BJ (cell line): ENCODE measurements around the gene SMC1B. TPM values are rescaled to one million over a fixed set of nuclear protein-coding genes. Genes with fewer than 3 reads are reported as not detected.

Experiments used
- CTCF ChIA-PET: fragments of 350-600 bp; formaldehyde crosslinking; extraction: SDS; loops from one replicate; lab custom pipeline; 2021; ENCODE audit warnings: antibody characterized with exemption, inconsistent platforms; lab: Yijun Ruan, JAX
- POLR2A ChIA-PET: fragments of 300-600 bp; sonication (Branson Sonifier 250); formaldehyde crosslinking; extraction: SDS; loops from one replicate; lab custom pipeline; 2021; ENCODE audit warnings: antibody characterized with exemption; lab: Charles Lee
- DNase-seq: peaks from one replicate; pipeline ENCODE4 v3.0.0-alpha.2; 2011; ENCODE audit warnings: low read depth
- H3K27me3 ChIP-seq: 2 replicates; pipeline ENCODE4 v1.6.0; 2011; ENCODE audit warnings: low read length; ENCODE audit not compliant: control insufficient read depth, insufficient read depth
- H3K36me3 ChIP-seq: 2 replicates; pipeline ENCODE4 v1.5.1; 2011; ENCODE audit warnings: low read length; ENCODE audit not compliant: control insufficient read depth, insufficient read depth
- H3K4me3 ChIP-seq: 2 replicates; pipeline ENCODE4 v1.5.1; 2011; ENCODE audit warnings: low read depth, mild to moderate bottlenecking, control low read depth, low read length
- polyA plus RNA-seq: library from polyadenylated mRNA; depleted of rRNA; stranded (reverse); fragments of >200 nt; gene quantifications from 2 replicates; pipeline ENCODE4 v1.2.3, GENCODE V29; 2011
- TF ChIP-seq, protein P1 (sequence below): IDR thresholded peaks from 2 replicates; pipeline ENCODE4 v1.5.1; 2011; ENCODE audit warnings: low read depth, mild to moderate bottlenecking, control low read depth, inconsistent platforms, low read length, moderate library complexity; ENCODE audit not compliant: insufficient read depth

Gene SMC1B
- polyA plus RNA-seq, 1 experiment, result not detected

DNA sequence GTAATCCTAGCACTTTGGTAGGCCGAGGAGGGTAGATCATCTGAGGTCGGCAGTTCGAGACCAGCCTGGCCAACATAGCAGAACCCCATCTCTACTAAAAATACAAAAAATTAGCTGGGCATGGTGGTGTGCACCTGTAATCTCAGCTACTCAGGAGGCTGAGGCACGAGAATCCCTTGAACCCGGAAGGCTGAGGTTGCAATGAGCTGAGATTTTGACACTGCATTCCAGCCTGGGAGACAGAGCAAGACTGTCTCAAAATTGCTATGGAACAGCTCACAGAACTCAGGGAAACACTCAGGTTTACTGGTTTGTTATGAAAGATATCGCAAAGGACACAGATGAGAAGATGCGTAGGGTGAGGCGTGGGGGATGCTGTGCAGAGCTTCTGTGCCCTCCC, 101.0 kb downstream of the SMC1B start:
- TF ChIP-seq, protein P1, sequence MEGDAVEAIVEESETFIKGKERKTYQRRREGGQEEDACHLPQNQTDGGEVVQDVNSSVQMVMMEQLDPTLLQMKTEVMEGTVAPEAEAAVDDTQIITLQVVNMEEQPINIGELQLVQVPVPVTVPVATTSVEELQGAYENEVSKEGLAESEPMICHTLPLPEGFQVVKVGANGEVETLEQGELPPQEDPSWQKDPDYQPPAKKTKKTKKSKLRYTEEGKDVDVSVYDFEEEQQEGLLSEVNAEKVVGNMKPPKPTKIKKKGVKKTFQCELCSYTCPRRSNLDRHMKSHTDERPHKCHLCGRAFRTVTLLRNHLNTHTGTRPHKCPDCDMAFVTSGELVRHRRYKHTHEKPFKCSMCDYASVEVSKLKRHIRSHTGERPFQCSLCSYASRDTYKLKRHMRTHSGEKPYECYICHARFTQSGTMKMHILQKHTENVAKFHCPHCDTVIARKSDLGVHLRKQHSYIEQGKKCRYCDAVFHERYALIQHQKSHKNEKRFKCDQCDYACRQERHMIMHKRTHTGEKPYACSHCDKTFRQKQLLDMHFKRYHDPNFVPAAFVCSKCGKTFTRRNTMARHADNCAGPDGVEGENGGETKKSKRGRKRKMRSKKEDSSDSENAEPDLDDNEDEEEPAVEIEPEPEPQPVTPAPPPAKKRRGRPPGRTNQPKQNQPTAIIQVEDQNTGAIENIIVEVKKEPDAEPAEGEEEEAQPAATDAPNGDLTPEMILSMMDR, result no peak
- no peak for DNase-seq
- Histone ChIP-seq H3K4me3 (no peak overlapping the region), H3K36me3 (no peaks in the 10 kb centered on the region), H3K27me3 (no peaks in the 10 kb centered on the region)
- POLR2A ChIA-PET, result no interaction called here
- CTCF ChIA-PET, result no interaction called here

DNA sequence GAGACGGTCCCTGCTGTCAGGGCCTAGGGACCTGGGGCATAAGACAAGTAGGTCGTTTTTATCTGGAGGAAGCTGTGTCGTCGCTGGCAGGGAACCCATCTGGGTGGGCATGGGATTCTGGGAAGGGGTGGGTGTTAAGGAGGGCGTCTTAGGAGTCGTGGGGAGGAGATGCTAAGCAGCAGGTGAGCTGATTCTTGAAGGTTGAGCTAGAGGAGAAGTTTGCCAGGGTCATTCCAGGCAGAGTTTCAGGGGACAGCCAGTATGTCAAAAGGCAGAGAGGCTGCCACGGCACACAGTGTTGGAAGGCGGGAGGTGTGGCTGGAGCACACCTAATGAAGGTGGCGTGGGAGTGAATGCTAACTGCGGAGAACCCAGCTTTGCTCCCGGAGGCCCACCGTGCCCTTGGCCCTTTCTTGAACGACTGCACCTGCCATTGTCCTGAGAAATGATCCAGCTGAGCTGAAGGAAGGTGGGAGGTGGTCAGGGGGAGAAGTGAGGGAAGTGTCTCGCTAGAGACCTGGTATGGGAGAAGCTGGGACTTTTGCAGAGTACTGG, 102.3 kb downstream of the SMC1B start:
- ChIA-PET POLR2A (no interaction called here), CTCF (no interaction called here)
- H3K27me3 ChIP-seq, result no peaks in the 10 kb centered on the region
- H3K36me3 ChIP-seq, result no peaks in the 10 kb centered on the region
- TF ChIP-seq, protein P1, result no peak
- peak overlapping the region; percentile 61 for H3K4me3 ChIP-seq
- DNase-seq, result no peak

DNA sequence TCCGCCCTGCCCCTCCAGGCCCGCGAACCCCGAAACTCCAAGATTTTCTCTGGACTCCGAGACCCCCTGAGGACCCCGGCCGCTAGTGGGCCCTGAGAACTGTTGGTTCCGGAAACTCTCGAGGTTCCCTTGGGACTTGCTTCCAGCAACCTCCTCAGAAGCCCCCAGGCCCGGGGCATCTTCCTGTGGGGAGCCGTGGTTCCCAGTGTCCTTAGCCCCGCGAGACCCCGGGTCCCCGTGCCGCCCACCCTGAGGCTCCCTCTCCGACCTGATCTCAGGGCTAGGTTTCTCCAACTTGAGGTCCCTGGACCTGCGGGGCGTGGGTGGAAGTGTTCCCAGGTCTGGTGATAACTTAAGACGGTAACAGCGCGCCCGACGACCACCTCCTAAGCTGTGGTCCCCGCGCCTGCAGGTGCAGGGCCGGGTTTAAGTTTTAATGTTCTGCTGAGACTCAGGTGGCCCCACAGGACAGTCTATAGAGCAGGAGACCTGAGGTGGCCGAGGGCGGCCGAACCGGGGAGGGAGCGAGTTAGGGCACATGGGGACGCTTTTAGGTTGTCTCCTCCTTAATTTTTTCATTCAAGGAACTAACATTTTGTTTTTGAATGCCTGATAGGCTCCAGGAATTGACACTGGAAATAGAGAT, 102.9 kb downstream of the SMC1B start:
- POLR2A ChIA-PET, result no interaction called here
- DNase-seq, result no peak

DNA sequence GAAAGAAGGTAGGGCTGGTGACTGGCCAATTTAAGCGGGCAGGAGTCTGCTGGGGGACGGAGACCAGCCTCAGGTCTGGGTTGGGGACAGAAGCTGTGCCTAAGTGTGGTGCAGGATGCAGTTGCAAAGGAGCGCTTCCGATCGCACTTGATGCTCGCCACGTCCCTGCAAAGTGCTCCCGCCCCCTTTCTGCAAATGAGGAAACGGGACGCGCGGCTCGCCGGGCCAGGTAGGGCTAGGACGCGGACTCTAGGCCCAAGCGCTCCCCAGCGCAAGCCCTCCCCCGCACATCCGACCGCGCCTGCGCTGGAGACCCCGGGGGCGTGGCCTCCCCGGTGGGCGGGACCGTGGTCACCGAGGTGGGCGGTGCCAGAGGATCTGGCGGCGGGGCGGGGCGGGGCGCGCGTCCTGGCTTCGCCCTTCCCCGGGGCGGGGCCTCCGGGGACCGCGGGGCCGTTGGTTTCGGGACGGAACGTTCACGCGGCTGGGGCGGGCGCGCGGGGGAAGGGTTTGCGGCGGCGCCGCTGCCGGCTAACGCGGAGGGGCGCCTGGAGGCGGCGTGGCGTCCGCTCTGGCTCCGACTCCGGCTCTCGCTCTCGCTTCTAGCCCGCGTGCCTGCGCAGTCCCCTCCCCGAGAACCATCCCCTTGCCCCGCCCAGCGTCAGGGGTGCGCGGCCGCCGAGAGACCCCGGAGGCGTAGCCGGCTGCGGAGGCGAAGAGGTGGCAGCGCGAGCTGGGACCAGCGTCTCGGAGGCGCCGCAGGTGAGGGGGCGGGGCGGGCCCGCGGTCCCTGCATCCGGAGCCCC, 103.8 kb downstream of the SMC1B start, which contains the start of gene FAM118A:
TSS of gene FAM118A (plus strand) at position 513 of the 806 bp plus-strand sequence. CDS start 12,446 bp downstream, outside the sequence.
- ChIA-PET CTCF (no interaction called here), POLR2A (no interaction called here)
- TF ChIP-seq, protein P1, result 0 out of 2 replicates have a peak, but pooled peaks have one; percentile 1
- Histone ChIP-seq H3K27me3 (no peaks in the 10 kb centered on the region), H3K4me3 (peak within 1 kb of the TSS; percentile 61), H3K36me3 (no peaks in the 10 kb centered on the region)
- DNase-seq, result peak; percentile 33

More for the DNA sequence above, 102.9 kb downstream of the SMC1B start:
- CTCF ChIA-PET, result no interaction called here
- no peaks in the 10 kb centered on the region for H3K27me3 ChIP-seq
- H3K4me3 ChIP-seq, result peak overlapping the region; percentile 61
- H3K36me3 ChIP-seq, result no peaks in the 10 kb centered on the region
- TF ChIP-seq, protein P1, result no peak

DNA sequence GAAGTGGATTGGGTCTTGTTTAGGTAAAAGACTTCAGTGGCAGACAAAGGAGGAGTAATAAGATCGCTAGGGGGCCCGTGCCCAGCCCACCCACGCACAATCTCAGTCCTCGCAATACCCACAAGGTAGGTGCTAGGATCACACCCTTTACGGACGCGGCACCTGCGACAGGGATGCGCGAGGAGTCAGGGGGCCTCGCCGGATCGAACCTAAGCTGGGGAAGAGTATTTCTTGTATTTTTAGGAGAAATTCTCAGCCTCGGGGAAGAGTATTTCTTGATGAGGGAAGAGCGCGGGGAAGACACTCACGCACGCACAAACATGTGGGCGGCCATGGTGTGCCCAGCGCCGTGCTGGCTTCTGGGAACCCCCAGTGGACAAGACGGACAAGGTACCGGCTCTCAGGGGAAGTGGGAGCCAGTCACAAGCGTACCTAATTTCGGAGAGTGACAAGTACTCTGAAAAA, 104.4 kb downstream of the SMC1B start:
- no peak for DNase-seq
- TF ChIP-seq, protein P1, result no peak
- ChIA-PET CTCF (no interaction called here), POLR2A (no interaction called here)
- Histone ChIP-seq H3K36me3 (no peaks in the 10 kb centered on the region), H3K27me3 (no peaks in the 10 kb centered on the region), H3K4me3 (peak overlapping the region; percentile 30)
